ENCODE results near the gene CRYBB1. TPM values are rescaled to one million over a fixed set of nuclear protein-coding genes. Genes with fewer than 3 reads are reported as not detected.

CRYBB1 gene
- total and polyA plus RNA-seq, 2 experiments from 2014 or later: 1.6 to 3.7 TPM

- TF ChIP-seq, protein P1, sequence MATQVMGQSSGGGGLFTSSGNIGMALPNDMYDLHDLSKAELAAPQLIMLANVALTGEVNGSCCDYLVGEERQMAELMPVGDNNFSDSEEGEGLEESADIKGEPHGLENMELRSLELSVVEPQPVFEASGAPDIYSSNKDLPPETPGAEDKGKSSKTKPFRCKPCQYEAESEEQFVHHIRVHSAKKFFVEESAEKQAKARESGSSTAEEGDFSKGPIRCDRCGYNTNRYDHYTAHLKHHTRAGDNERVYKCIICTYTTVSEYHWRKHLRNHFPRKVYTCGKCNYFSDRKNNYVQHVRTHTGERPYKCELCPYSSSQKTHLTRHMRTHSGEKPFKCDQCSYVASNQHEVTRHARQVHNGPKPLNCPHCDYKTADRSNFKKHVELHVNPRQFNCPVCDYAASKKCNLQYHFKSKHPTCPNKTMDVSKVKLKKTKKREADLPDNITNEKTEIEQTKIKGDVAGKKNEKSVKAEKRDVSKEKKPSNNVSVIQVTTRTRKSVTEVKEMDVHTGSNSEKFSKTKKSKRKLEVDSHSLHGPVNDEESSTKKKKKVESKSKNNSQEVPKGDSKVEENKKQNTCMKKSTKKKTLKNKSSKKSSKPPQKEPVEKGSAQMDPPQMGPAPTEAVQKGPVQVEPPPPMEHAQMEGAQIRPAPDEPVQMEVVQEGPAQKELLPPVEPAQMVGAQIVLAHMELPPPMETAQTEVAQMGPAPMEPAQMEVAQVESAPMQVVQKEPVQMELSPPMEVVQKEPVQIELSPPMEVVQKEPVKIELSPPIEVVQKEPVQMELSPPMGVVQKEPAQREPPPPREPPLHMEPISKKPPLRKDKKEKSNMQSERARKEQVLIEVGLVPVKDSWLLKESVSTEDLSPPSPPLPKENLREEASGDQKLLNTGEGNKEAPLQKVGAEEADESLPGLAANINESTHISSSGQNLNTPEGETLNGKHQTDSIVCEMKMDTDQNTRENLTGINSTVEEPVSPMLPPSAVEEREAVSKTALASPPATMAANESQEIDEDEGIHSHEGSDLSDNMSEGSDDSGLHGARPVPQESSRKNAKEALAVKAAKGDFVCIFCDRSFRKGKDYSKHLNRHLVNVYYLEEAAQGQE (IDR thresholded peaks at IDR 0.05; ENCODE audit: unreplicated experiment): no peak
- TF ChIP-seq POLR2AphosphoS5 (IDR thresholded peaks at IDR 0.05; ENCODE audit: low read depth) (no peak), CREB1 (CRISPR knock-in tag; IDR thresholded peaks at IDR 0.05; ENCODE audit: low read depth) (no peak), ETS1 (IDR thresholded peaks at IDR 0.05) (no peak), JUNB (IDR thresholded peaks at IDR 0.05; ENCODE audit: unreplicated experiment) (no peak), NANOG (IDR thresholded peaks at IDR 0.05; ENCODE audit: borderline replicate concordance) (no peak), CTCF (conservative IDR thresholded peaks at IDR 0.05; ENCODE audit: low read depth in 2 of 2) (no peak), STAT1 (IDR thresholded peaks at IDR 0.05; ENCODE audit: unreplicated experiment) (no peak), EZH2phosphoT487 (IDR thresholded peaks at IDR 0.05; ENCODE audit: unreplicated experiment) (no peak), ZNF331 (CRISPR knock-in tag; IDR thresholded peaks at IDR 0.05; ENCODE audit: low read depth) (no peak)
These were observed 38.4 kb downstream of the CRYBB1 start (continued) for GRCh38 chr22:26579331-26579886.

GRCh38 chr22:26577081-26577480 is 40.7 kb downstream of the CRYBB1 start:
- Mint-ChIP-seq H3K4me1 (peaks cover 74% of the 10 kb centered on the region), H3K27me3 (ENCODE audit: insufficient read depth, low read depth, poor library complexity) (peaks cover 8% of the 10 kb centered on the region), H3K9me3 (no peaks in the 10 kb centered on the region; the same call in 2 of the 3 replicates), H3K27ac (no peak overlapping the region), H3K36me3 (ENCODE audit: low read depth) (peaks cover 43% of the 10 kb centered on the region), H3K4me3 (no peak overlapping the region)
- H3F3A ChIP-seq (replicated peaks; ENCODE audit: low read depth): peaks cover 28% of the 10 kb centered on the region; the same call in 1 of the 2 replicates
- H3K4me2 ChIP-seq: no peak overlapping the region
- no peaks in the 10 kb centered on the region for H3K9me2 ChIP-seq (ENCODE audit: insufficient read depth)
- H3K79me2 ChIP-seq (replicated peaks; ENCODE audit: insufficient read depth): peaks cover 97% of the 10 kb centered on the region
- no peak overlapping the region for H3K4me3 ChIP-seq
- DNase-seq (ENCODE audit: low spot score) (no peak), ATAC-seq (no peak)
- H4K20me1 ChIP-seq (replicated peaks; ENCODE audit: insufficient read depth): peaks cover 12% of the 10 kb centered on the region; the same call in 1 of the 2 replicates
- no peak overlapping the region for H3K27ac ChIP-seq (ENCODE audit: low read depth)
- H2AFZ ChIP-seq: no peak overlapping the region
- no peaks in the 10 kb centered on the region for H3K36me3 ChIP-seq (ENCODE audit: insufficient read depth)
- TF ChIP-seq EZH2phosphoT487 (IDR thresholded peaks at IDR 0.05; ENCODE audit: unreplicated experiment): no peak
- H3K4me1 ChIP-seq (ENCODE audit: insufficient read depth): peaks cover 62% of the 10 kb centered on the region
- H3K27me3 ChIP-seq (ENCODE audit: insufficient read depth): no peaks in the 10 kb centered on the region
